K562 (cell line): ENCODE data around the gene SPATA16. TPM values are rescaled to one million over a fixed set of nuclear protein-coding genes. Genes with fewer than 3 reads are reported as not detected.

Source experiments
- ATAC-seq: fragments of 200-7000 bp; cut with Tn5 transposase; 3 replicates; pipeline ENCODE4 v1.9.1; 2020; ENCODE audit warnings: moderate library complexity
- BruUV-seq: library from RNA; stranded (reverse); fragments of 400-500 nt; replicated peaks from 2 replicates; lab custom pipeline; 2021; lab: Mats Ljungman, UMichigan
- CTCF ChIA-PET: fragments of 300-600 bp; formaldehyde crosslinking; extraction: SDS; loops from one replicate; lab custom pipeline; 2021; ENCODE audit warnings: low intra/inter-chr PET ratio; lab: Yijun Ruan, JAX
- POLR2A ChIA-PET: fragments of 300-600, 350-650 bp; sonication (Branson Sonifier 250); formaldehyde crosslinking; extraction: SDS; loops from one replicate; lab custom pipeline; 2021; ENCODE audit warnings: antibody characterized with exemption, inconsistent platforms; lab: Yijun Ruan, JAX
- DNase-seq, 4 experiments: peaks; one replicate each; pipeline versions ENCODE4 v3.0.0 to v3.0.0-alpha.2; 2011 to 2018; ENCODE audit warnings: low spot score in 3 of 4, mixed read lengths in 3 of 4; ENCODE audit errors: extremely low read depth in 1 of 4
- FAIRE-seq: peaks from 2 replicates; lab custom pipeline; 2011; peaks lifted over from hg19 to GRCh38; lab: Jason Lieb, UNC
- H2AFZ ChIP-seq: 2 replicates; pipeline ENCODE4 v1.6.0; 2011; ENCODE audit warnings: low read depth, low read length, control low read depth, inconsistent platforms
- H3K27ac ChIP-seq: fragments of 200-600 bp; 3 replicates; pipeline ENCODE4 v1.8.0; 2011; ENCODE audit warnings: low read depth, mild to moderate bottlenecking, control low read depth, inconsistent platforms, low read length, moderate library complexity, mixed read lengths; ENCODE audit errors: extremely low read depth
- H3K27me3 ChIP-seq, 2 experiments: fragments of 300-600 bp in 1 of 2; 2 replicates in 1 of 2; 3 replicates in 1 of 2; pipeline versions ENCODE4 v1.6.0 to v1.8.0; 2011; ENCODE audit warnings: inconsistent platforms in 2 of 2, low read length in 2 of 2, mild to moderate bottlenecking in 1 of 2, mixed read lengths in 1 of 2, moderate library complexity in 1 of 2; ENCODE audit not compliant: control insufficient read depth in 2 of 2, insufficient read depth in 2 of 2
- H3K36me3 ChIP-seq: fragments of 300-600 bp; 3 replicates; pipeline ENCODE4 v1.8.0; 2011; ENCODE audit warnings: mild to moderate bottlenecking, low read length, inconsistent platforms; ENCODE audit not compliant: control insufficient read depth, insufficient read depth
- H3K4me1 ChIP-seq, 2 experiments: fragments of 200-600 bp in 1 of 2; replicated peaks in 1 of 2; 2 replicates in 1 of 2; 3 replicates in 1 of 2; pipeline versions ENCODE4 v1.5.1 to v1.8.0; 2011; ENCODE audit warnings: inconsistent platforms in 2 of 2, low read length in 2 of 2, mild to moderate bottlenecking in 1 of 2, mixed read lengths in 1 of 2, moderate library complexity in 1 of 2; ENCODE audit not compliant: control insufficient read depth in 2 of 2, insufficient read depth in 2 of 2
- H3K4me2 ChIP-seq: 2 replicates; pipeline ENCODE4 v1.6.1; 2011; ENCODE audit warnings: low read length, control low read depth, inconsistent platforms, mixed read lengths; ENCODE audit not compliant: insufficient read depth
- H3K4me3 ChIP-seq: fragments of 200-600 bp; sonication (generic), shearing (Covaris generic); 2 replicates; pipeline ENCODE4 v1.5.1; 2016; ENCODE audit warnings: control low read depth, inconsistent platforms
- H3K79me2 ChIP-seq: fragments of 200-600 bp; 3 replicates; pipeline ENCODE4 v1.8.0; 2011; ENCODE audit warnings: low read length, inconsistent platforms; ENCODE audit not compliant: control insufficient read depth, insufficient read depth
- H3K9ac ChIP-seq, 2 experiments: 2 replicates each; pipeline versions ENCODE4 v1.6.0 to v1.6.1; 2011; ENCODE audit warnings: low read depth in 2 of 2, low read length in 2 of 2, control low read depth in 1 of 2, inconsistent platforms in 1 of 2, mild to moderate bottlenecking in 1 of 2, mixed read lengths in 1 of 2; ENCODE audit not compliant: insufficient read depth in 1 of 2
- H3K9me1 ChIP-seq: one replicate; pipeline ENCODE4 v1.6.0; 2011; ENCODE audit warnings: inconsistent platforms, mild to moderate bottlenecking, low read length, moderate library complexity; ENCODE audit not compliant: control insufficient read depth, insufficient read depth
- H3K9me3 ChIP-seq: replicated peaks from 2 replicates; pipeline ENCODE4 v1.5.1; 2011; ENCODE audit warnings: low read depth, low read length, inconsistent platforms; ENCODE audit not compliant: control insufficient read depth, insufficient read depth
- H4K20me1 ChIP-seq: replicated peaks from 2 replicates; pipeline ENCODE4 v1.6.1; 2011; ENCODE audit warnings: low read length, inconsistent platforms, mixed read lengths; ENCODE audit not compliant: control insufficient read depth, insufficient read depth
- KDM5B ChIP-seq: fragments of 200-600 bp; sonication (generic); IDR thresholded peaks from 2 replicates; pipeline ENCODE4 v1.6.1; 2012; ENCODE audit warnings: low read depth, mild to moderate bottlenecking, moderate library complexity, low read length, control low read depth, inconsistent platforms; ENCODE audit not compliant: insufficient replicate concordance
- NR4A1 ChIP-seq, 2 experiments: fragments of 250-450 bp in 1 of 2; fragments of 450-650 bp in 1 of 2; sonication (Bioruptor Pico) in 1 of 2; IDR thresholded peaks; 2 replicates each; pipeline versions ENCODE4 v1.4.0 to v1.6.1; 2016 to 2020; ENCODE audit warnings: mild to moderate bottlenecking in 2 of 2, missing compliant biosample characterization in 1 of 2, missing genetic modification characterization in 1 of 2, moderate library complexity in 1 of 2
- in situ Hi-C: fragments of 300-500 bp; cut with MboI; formaldehyde crosslinking; loops from 4 replicates; pipeline ENCODE4 v1.15.0; 2018; ENCODE audit warnings: inconsistent platforms, mixed read lengths
- intact Hi-C: fragments of 100-400 bp; cut with micrococcal nuclease; formaldehyde crosslinking; loops from 2 replicates; pipeline ENCODE4 v1.14.2; 2022
- polyA plus RNA-seq, 8 experiments: library from polyadenylated mRNA; depleted of rRNA in 4 of 8; stranded (reverse) in 5 of 8; unstranded in 3 of 8; fragments of >200 nt; fragmentation: Nextera tagmentation in 2 of 8; fragmentation: Illumina TruSeq in 1 of 8; extraction: Ambion mirVana in 2 of 8; extraction: Trizol in 1 of 8; gene quantifications; 2 replicates each; pipeline versions ENCODE4 v1.2.1 to v1.2.3, GENCODE V29; 2011 to 2014; ENCODE audit warnings: inconsistent platforms in 1 of 8, missing spikeins in 1 of 8
- total RNA-seq, 7 experiments: library from RNA; depleted of rRNA in 6 of 7; stranded (reverse); fragments of >200 nt in 6 of 7; fragmentation: Illumina TruSeq in 2 of 7; extraction: Trizol in 2 of 7; gene quantifications; 2 replicates each; pipeline versions ENCODE4 v1.2.1 to v1.2.3, GENCODE V29; 2011 to 2021; ENCODE audit warnings: low replicate concordance in 1 of 7
- TF ChIP-seq, protein P1 (sequence below), 2 experiments: fragments of 450-650 bp; IDR thresholded peaks; 2 replicates each; pipeline ENCODE4 v1.6.1; 2016; ENCODE audit warnings: mild to moderate bottlenecking in 2 of 2, borderline replicate concordance in 1 of 2, low read depth in 1 of 2, moderate library complexity in 1 of 2

Gene SPATA16
- total and polyA plus RNA-seq, 9 of the 15 experiments (the other 6 are each of a cell fraction or from before 2014, with no cell fraction given), result not detected

DNA sequence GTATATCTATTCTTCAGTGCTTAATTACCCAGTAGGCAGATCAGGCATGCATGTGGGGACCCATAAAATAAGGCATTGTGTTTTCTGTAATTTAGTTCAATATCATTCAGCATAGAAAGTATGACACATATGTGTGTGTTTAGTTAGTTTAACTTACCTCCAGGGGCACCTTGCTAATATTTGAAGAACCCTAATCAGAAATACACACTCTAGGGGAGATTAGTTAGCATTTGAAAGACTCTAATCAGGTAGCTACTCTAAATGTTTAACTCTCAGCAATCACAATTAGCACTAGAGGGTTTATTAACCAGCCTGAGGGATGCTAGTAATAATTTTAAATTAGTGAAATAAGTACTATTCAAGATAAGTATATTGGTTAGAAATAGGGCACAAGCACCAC lies 286.0 kb downstream of the SPATA16 start:
- ChIA-PET POLR2A (interaction anchor here (1.0 to 1.4 kb wide), 2 partner anchors 8 to 10 kb away, joined by 5 to 7 read pairs; no protein-coding TSS in a partner anchor), CTCF (no interaction called here)
- H3K36me3 ChIP-seq, result no peaks in the 10 kb centered on the region
- no peak overlapping the region for H3K4me3 ChIP-seq
- DNase-seq, result no peak
- peaks cover 4 to 46% of the 10 kb centered on the region in 2 experiments; a peak in 4 of 5 replicates for H3K4me1 ChIP-seq
- H4K20me1 ChIP-seq, result no peaks in the 10 kb centered on the region
- H2AFZ ChIP-seq, result peak overlapping the region; percentile 49; the same call in 1 of the 2 replicates
- in situ Hi-C loops (no loop called here), intact Hi-C loops (no loop called here)
- ATAC-seq, result no peak
- BruUV-seq, result no TSS peak
- no peak for FAIRE-seq
- H3K27ac ChIP-seq, result no peak overlapping the region
- H3K79me2 ChIP-seq, result no peaks in the 10 kb centered on the region
- no peaks in the 10 kb centered on the region for H3K9me3 ChIP-seq
- no peak overlapping the region for H3K4me2 ChIP-seq
- H3K9me1 ChIP-seq, result no peaks in the 10 kb centered on the region
- H3K9ac ChIP-seq, result no peak overlapping the region
- H3K27me3 ChIP-seq, result no peaks in the 10 kb centered on the region
- no peak for TF ChIP-seq KDM5B
- no peak for TF ChIP-seq NR4A1 (CRISPR knock-in tag; IDR thresholded peaks at IDR 0.05)
- no peak for TF ChIP-seq NR4A1 (tag; IDR thresholded peaks at IDR 0.05)
- TF ChIP-seq, protein P1, sequence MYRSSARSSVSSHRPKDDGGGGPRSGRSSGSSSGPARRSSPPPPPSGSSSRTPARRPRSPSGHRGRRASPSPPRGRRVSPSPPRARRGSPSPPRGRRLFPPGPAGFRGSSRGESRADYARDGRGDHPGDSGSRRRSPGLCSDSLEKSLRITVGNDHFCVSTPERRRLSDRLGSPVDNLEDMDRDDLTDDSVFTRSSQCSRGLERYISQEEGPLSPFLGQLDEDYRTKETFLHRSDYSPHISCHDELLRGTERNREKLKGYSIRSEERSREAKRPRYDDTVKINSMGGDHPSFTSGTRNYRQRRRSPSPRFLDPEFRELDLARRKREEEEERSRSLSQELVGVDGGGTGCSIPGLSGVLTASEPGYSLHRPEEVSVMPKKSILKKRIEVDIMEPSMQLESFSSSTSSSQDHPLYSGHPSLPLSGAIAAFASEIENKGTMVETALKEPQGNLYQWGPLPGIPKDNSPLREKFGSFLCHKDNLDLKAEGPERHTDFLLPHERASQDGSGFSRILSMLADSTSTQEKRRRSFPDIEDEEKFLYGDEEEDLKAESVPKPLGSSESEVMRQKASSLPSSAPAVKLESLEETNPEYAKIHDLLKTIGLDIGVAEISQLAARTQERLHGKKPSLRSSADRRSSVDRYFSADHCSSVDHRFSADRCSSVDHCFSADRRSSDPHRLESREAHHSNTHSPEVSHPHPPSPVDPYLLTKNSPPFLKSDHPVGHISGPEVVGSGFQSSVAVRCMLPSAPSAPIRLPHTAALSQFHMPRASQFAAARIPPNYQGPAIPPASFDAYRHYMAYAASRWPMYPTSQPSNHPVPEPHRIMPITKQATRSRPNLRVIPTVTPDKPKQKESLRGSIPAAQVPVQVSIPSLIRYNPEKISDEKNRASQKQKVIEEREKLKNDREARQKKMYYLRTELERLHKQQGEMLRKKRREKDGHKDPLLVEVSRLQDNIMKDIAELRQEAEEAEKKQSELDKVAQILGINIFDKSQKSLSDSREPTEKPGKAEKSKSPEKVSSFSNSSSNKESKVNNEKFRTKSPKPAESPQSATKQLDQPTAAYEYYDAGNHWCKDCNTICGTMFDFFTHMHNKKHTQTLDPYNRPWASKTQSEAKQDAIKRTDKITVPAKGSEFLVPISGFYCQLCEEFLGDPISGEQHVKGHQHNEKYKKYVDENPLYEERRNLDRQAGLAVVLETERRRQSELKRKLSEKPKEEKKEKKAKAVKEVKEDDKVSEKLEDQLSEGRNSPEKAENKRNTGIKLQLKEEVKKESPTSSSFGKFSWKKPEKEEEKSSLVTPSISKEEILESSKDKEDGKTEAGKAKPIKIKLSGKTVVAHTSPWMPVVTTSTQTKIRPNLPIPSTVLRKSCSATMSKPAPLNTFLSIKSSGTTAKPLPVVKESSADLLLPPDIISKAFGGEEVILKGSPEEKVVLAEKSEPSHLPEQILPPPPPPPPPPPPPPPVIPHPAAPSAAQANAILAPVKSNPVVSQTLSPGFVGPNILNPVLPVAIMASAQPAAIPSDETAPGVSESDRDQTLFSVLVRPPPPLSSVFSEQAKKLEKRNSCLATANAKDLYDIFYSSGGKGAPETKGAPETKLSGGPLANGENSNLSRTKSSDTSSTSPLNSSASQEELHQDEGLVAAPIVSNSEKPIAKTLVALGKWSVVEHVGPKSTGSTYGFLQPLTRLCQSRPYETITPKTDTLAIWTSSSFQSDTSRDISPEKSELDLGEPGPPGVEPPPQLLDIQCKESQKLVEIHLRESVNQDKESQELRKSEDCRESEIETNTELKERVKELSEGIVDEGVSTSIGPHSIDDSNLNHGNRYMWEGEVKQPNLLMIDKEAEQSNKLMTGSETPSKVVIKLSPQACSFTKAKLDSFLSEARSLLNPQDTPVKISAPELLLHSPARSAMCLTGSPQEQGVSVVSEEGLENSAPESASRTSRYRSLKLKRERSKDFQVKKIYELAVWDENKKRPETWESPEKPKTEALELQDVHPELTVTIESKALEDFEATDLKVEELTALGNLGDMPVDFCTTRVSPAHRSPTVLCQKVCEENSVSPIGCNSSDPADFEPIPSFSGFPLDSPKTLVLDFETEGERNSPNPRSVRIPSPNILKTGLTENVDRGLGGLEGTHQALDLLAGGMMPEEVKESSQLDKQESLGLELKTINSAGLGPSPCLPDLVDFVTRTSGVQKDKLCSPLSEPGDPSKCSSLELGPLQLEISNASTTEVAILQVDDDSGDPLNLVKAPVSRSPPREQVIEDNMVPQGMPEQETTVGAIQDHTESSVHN (IDR thresholded peaks at IDR 0.05; ENCODE audit: borderline replicate concordance in 1 of 2, low read depth in 1 of 2), result no peak
